HG02798 (cell line): ENCODE measurements around the gene TAMALIN.
A peak's percentile ranks its signal among the peaks of the same experiment; 100 is the strongest.

Source experiments
- ATAC-seq: cut with Tn5 transposase; IDR thresholded peaks from one replicate; pipeline ENCODE4 v1.9.1; 2021; ENCODE audit warnings: mild to moderate bottlenecking; ENCODE audit not compliant: unreplicated experiment, poor library complexity

The TAMALIN gene

DNA sequence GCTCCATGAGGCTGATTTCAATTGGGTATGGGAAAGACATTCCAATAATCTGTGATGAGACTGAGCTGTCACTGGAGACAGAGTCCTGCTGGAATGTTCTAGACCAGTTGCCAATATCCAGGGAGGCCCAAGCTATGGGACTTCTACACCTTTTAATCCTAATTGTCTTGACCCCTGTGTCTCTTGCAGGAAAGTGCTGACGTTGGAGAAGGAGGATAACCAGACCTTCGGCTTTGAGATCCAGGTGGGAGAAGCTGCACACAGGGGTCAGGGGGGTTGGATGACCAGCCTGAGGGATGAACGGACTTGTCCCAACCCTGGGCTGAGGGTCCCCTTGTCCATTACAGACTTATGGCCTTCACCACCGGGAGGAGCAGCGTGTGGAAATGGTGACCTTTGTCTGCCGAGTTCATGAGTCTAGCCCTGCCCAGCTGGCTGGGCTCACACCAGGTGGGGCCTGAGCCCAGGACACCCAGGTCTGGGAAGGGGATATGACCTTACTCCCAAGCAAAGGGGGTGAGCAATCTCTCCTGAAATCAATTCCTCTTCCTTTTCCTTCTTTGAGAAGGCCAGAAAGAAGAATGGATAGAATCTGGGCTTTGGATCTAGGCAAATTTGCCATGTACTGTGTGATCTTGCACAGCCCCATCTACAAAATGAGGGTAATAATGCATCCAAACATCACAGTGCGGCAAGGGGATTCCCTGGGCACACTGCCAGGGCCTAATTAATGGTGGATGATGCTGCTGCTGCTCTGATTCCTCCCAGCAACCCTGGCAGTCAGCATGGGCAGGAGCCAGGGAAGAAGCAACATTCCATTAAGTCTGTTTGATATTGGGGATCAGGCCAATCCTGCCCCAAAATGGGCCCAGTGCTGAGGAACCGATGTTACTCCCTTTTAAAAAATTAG is 4.2 kb downstream of the TAMALIN start:
- no peak for ATAC-seq

DNA sequence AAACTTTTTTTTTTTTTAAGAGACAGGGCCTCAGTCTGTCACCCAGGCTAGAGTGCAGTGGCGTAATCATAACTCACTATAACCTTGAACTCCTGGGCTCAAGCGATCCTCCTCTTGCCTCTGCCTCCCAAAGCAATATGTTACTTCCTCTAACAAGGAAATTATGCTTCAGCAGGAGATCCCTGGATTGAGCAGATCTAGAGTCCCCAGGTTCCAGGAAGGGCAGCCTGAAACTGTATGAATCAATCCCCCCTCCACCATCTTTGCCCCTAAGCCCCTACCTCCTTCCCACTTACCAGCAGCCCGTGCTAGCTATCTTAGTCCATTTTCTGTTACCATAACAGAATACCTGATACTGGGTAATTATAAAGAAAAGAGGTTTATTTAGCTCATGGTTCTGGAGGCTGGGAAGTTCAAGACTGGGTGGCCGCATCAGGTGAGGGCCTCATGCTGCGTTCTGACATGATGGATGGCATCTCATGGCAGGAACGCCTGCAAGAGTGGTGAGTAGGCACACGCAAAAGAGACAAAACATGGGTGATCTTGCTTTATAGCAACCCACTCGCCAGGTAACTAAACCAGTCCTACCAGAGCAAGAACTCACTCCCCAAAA is 5.0 kb downstream of the TAMALIN start:
- no peak for ATAC-seq

- ATAC-seq, result no peak
These were observed 7.0 kb downstream of the TAMALIN start for GRCh38 chr12:52013626-52014310.

DNA sequence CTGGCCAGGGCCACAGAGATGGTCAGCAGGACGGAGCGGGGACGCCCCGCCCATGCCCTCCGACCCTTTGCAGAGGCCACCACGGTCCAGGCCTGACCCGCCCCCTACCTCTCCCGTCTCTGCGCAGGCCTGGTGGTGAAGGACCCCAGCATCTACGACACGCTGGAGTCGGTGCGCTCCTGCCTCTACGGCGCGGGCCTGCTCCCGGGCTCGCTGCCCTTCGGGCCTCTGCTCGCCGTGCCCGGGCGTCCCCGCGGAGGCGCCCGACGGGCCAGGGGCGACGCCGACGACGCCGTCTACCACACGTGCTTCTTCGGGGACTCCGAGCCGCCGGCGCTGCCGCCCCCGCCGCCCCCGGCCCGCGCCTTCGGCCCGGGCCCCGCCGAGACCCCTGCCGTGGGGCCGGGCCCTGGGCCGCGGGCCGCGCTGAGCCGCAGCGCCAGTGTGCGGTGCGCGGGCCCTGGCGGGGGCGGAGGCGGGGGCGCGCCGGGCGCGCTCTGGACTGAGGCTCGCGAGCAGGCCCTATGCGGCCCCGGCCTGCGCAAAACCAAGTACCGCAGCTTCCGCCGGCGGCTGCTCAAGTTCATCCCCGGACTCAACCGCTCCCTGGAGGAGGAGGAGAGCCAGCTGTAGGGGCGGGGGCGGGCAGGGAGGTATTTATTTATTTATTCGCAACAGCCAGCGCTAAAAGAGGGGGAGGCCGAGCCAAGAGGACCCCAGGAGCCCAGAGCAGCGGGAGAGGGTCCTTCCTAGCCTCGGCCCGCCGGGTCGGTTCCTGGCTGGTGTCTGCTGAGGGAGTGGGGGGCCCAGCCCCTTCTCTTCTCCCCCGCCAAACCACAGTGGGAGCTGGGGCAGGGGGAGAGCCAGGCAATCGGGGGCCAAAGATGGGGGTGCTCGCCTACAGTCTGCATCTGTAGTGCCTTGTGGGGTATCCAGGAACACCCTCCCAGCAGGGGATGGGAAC is 8.1 kb downstream of the TAMALIN start:
- no peak for ATAC-seq

- no peak for ATAC-seq
These were observed 8.8 kb downstream of the TAMALIN start for GRCh38 chr12:52015532-52016041.

- ATAC-seq, result no peak
These were observed 11.8 kb downstream of the TAMALIN start for GRCh38 chr12:52018433-52019112.

- no peak for ATAC-seq
These were observed 12.5 kb downstream of the TAMALIN start for GRCh38 chr12:52019113-52019770.

DNA sequence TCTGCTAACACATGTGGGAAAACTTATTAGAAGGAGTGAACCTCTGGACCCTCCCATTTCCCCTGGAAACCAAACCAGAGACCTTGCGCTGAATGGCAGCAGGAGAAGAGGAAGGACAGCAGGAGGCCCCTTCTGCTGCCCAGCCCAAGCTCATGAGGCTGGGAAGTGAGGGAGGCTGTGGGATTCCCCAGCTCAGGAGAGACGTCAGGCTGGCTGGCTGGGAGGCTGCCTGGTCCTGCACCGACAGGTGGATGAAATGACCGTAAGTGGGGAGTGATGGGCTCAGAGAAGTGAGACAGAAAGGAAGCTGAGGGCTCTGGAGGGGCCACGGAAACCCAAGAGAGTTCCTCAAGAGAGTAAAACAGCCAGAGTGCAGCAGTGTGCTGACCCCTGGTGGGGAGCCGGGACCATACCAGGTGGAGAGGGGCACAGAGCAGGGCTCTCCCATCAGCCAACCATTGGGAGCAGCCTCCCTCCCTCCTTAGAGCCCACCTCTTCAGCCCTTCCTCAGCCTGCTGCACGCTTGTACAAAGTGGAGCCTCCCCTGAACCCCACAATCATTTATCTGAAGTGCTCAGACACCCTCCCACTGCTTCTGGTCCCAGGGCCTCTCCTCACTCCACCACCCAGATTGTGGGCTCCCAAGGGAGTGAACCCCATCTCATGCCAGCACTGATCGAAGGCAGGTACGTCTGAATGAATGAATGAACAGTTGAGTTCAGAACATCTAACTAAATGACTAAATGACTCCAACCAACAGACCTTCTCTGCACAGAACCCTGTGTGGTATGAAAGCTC is 14.0 kb downstream of the TAMALIN start:
- ATAC-seq, result no peak

DNA sequence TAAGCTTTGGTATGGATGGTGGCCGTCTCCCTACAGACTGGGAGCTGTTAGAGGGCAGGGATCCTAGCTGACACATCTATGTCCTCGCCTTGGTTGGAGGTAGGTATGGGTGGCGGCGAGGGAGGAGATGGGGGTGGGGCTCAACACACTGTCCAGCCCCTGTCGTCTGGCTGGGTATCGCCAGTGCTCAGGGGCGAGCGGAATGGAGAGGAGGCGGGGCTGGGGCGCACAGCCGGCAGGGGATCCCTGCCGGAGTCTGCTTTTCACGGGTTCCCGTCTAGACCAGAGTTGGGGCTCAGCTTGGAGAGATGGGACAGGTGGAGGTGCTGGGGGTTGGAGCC is 16.1 kb downstream of the TAMALIN start:
- peak; percentile 11 for ATAC-seq

DNA sequence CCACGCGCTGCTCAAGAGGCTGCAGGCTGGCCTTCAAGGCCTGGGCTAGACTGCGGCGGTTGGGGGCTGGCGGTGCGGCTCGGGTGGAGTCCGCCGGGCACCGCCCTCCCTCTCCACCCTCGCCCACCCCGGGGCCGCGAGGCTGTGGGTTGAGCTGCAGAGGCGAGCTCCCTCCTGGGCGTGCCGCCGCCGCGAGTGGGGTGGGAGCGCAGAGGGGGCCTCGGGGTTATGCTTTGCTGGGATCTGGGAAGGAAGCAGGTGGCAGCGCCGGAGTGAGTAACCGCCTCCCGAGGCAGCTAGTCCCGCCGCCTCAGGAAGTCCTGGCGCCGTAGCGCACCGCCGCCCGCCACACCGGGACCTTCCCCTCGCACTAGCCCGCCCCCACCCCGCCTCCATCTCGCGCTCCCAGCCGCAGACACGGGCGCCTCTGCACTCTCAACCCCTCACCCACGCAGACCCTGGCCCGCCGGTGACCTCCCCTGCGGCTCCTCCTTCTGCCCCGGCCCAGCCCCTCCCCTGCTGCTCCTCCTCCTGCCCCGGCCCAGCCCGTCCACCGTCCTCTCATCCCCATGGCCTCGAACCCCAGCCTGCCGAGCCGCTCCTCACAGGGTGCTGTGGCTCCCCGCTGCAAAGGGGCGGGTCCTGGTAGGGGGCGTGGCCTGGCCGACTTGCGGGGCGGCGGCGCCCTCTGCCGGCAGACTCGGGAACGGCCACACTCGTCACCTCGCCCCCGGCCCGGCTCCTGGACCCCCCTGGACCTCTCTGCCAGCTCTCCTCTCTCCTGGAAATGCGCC is 16.6 kb downstream of the TAMALIN start:
- ATAC-seq, result peak; percentile 57

DNA sequence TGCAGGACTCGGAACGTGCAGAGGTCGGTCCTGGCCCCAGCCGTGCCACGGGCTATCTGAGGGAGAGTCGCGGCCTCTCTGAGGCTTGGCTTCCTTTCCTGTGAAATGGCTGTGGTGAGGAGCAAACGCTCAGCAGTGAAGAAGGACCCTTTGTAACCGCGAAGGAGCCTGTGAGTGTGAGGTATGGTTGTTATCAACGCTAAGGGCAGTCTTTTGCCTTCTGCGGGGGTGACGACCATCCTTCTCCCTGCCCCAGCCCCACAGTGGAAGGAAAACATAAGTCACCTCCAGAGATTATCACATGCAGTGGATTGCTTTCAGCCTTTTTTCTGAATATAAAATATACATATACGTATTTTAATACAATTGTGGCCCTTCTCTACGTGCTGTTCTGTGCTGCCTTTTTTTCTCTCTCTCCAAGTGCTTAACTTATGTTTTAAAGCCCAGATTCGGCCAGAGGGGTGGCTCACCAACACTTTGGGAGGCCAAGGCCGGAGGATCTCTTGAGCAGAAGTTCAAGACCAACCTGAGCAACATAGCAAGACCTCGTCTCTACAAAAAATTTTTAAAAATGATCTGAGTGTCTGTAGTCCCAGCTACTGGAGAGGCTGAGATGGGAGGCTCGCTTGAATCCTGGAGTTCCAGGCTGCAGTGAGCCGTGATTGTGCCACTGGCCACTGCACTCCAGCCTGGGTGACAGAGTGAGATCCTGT is 17.4 kb downstream of the TAMALIN start:
- ATAC-seq, result no peak

GRCh38 chr12:52024845-52025230 is 18.1 kb downstream of the TAMALIN start:
- ATAC-seq, result no peak

- ATAC-seq, result no peak
These were observed 19.5 kb downstream of the TAMALIN start for GRCh38 chr12:52026263-52026662.

DNA sequence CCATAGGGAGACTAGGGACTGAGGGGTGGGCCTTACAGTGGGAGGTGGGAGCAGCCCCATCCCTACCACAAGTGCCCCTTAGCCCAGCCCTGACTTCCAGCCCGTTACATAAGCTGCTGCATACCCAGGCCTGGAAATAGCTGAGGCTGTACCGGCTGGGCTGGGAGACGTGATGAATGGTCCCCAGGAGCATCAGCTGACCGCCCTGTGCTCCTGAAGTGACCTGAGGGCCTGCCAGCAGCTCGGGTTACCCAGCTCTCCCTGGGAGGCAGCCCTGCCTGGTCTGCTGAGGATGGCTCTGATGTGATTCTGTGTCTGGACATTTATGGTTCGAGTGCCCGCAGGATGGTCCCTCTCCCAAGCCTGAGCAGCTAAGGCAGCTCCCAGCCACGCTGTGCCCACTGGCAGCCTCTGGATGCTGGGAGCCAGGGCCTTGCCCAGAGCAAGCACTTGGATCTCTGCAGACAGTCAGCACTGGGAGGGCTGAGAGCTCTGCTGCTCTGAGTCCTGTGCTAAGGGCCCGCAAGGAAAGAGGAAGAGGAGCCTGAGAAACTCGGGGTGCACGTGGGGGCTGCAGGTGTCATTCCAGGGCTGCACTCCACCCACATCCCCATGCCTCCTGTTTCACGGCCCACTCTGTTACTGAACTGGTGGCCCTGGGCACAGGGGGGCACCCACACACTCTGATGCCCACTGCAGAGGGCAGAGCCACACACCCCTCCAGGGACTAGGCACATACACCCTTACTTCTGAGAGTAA is 20.5 kb downstream of the TAMALIN start:
- ATAC-seq, result no peak

DNA sequence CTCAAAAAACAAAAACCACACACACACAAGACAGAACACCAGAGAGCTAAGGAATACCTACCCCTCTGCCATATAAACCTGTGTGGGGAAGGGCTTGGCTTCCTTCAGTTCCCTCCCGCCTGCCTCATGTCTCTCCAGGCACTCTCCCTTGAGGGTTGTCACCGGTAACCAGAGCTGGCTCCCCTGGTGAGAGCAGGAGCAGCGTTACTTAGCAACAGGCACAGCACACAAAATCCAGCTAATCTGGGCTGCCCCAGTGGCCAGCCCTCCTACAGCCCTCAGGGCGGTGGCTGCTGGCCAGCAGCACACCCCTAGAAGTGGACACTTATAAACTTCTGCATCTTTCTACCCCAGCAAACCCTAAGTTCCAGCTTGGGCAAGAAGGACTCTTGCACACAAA is 22.9 kb downstream of the TAMALIN start:
- no peak for ATAC-seq

DNA sequence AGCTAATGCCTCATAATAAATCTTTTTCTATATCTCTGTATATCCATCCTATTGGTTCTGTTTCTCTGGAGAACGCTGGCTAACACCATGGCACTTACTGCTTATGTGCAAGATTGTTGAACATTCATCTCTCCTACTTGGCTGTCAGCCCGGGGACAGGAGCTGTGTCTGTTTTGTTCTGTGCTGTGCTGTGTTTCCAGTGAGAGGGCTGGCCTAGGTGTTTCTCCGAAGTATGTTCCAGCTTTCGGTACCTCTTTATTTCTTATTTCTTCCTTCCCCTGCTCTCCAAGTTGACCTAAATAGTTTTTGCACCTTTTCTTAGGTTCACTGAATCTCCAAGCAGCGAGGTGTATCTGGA is 25.7 kb downstream of the TAMALIN start:
- no peak for ATAC-seq
